H1 (cell line): Measurements from ENCODE around the gene STPG1. TPM values are rescaled to one million over a fixed set of nuclear protein-coding genes. Genes with fewer than 3 reads are reported as not detected.
A peak's percentile ranks its signal among the peaks of the same experiment; 100 is the strongest.

Source experiments
- CTCF ChIA-PET: fragments of 300-600 bp; sonication (Branson Sonifier 250); formaldehyde crosslinking; loops from one replicate; lab custom pipeline; 2021; ENCODE audit not compliant: partially characterized antibody; lab: Charles Lee
- POLR2A ChIA-PET: fragments of 300-600 bp; sonication (Branson Sonifier 250); formaldehyde crosslinking; loops from one replicate; lab custom pipeline; 2021; ENCODE audit warnings: inconsistent platforms; ENCODE audit not compliant: partially characterized antibody; lab: Charles Lee
- DNase-seq, 2 experiments: peaks; one replicate each; pipeline versions ENCODE4 v3.0.0 to v3.0.0-alpha.2; 2010 to 2022; ENCODE audit warnings: low spot score in 2 of 2, low read depth in 1 of 2, mixed read lengths in 1 of 2
- FAIRE-seq: peaks from 2 replicates; lab custom pipeline; 2011; peaks lifted over from hg19 to GRCh38; lab: Jason Lieb, UNC
- H2AFZ ChIP-seq: 2 replicates; pipeline ENCODE4 v1.8.1; 2012; ENCODE audit warnings: low read length, inconsistent platforms
- H2AK5ac ChIP-seq: 2 replicates; pipeline ENCODE4 v1.6.1; 2013; ENCODE audit warnings: low read depth, low read length
- H2BK120ac ChIP-seq: replicated peaks from 2 replicates; pipeline ENCODE3; 2013; ENCODE audit warnings: low read depth, low read length, inconsistent platforms
- H2BK12ac ChIP-seq: 2 replicates; pipeline ENCODE4 v1.6.1; 2013; ENCODE audit warnings: low read depth, low read length
- H2BK15ac ChIP-seq: 2 replicates; pipeline ENCODE4 v1.6.1; 2013; ENCODE audit warnings: low read length
- H2BK20ac ChIP-seq: 2 replicates; pipeline ENCODE4 v1.6.1; 2013; ENCODE audit warnings: low read length
- H2BK5ac ChIP-seq: 2 replicates; pipeline ENCODE4 v1.6.1; 2013; ENCODE audit warnings: low read depth, low read length
- H3K14ac ChIP-seq: 2 replicates; pipeline ENCODE4 v1.6.1; 2013; ENCODE audit warnings: inconsistent platforms; ENCODE audit not compliant: insufficient read length
- H3K18ac ChIP-seq: 2 replicates; pipeline ENCODE4 v1.6.1; 2013; ENCODE audit warnings: low read length; ENCODE audit errors: extremely low read depth
- H3K23ac ChIP-seq: 2 replicates; pipeline ENCODE4 v1.6.1; 2013; ENCODE audit warnings: inconsistent platforms; ENCODE audit not compliant: insufficient read length
- H3K23me2 ChIP-seq: 2 replicates; pipeline ENCODE4 v1.6.1; 2013; ENCODE audit warnings: low read depth, low read length
- H3K27ac ChIP-seq: 2 replicates; pipeline ENCODE4 v1.6.1; 2011; ENCODE audit warnings: low read depth, low read length, inconsistent platforms
- H3K27me3 ChIP-seq, 4 experiments: replicated peaks in 1 of 4; 1 replicate in 1 of 4; 2 replicates in 3 of 4; pipeline versions ENCODE4 v1.6.1 to v1.8.1; 2011 to 2013; ENCODE audit warnings: low read length in 3 of 4, mild to moderate bottlenecking in 3 of 4, inconsistent platforms in 2 of 4, mixed read lengths in 2 of 4, moderate library complexity in 1 of 4; ENCODE audit not compliant: control insufficient read depth in 3 of 4, insufficient read depth in 3 of 4; ENCODE audit errors: extremely low read depth in 1 of 4
- H3K36me3 ChIP-seq, 4 experiments: 2 replicates each; pipeline versions ENCODE4 v1.6.1 to v1.8.1; 2011 to 2013; ENCODE audit warnings: mild to moderate bottlenecking in 4 of 4, low read length in 3 of 4, moderate library complexity in 2 of 4, control low read depth in 1 of 4, inconsistent platforms in 1 of 4; ENCODE audit not compliant: insufficient read depth in 4 of 4, control insufficient read depth in 2 of 4
- H3K4ac ChIP-seq: replicated peaks from 2 replicates; pipeline ENCODE3; 2013; ENCODE audit warnings: low read length, low read depth, mixed read lengths, inconsistent platforms; ENCODE audit not compliant: insufficient read length
- H3K4me1 ChIP-seq, 4 experiments: replicated peaks in 1 of 4; 1 replicate in 1 of 4; 2 replicates in 3 of 4; pipeline versions ENCODE4 v1.6.1 to v1.8.1; 2011 to 2013; ENCODE audit warnings: low read length in 3 of 4, inconsistent platforms in 2 of 4, mixed read lengths in 1 of 4; ENCODE audit not compliant: insufficient read depth in 4 of 4, control insufficient read depth in 3 of 4
- H3K4me2 ChIP-seq, 2 experiments: 2 replicates each; pipeline versions ENCODE4 v1.6.1 to v1.8.1; 2011 to 2013; ENCODE audit warnings: low read depth in 2 of 2, low read length in 2 of 2, control low read depth in 1 of 2, inconsistent platforms in 1 of 2, mild to moderate bottlenecking in 1 of 2; ENCODE audit not compliant: insufficient read depth in 1 of 2
- H3K4me3 ChIP-seq, 4 experiments: fragments of 200-600, 300-600 bp in 1 of 4; sonication (generic), shearing (Covaris generic), sonication (Bioruptor Twin) in 1 of 4; 2 replicates each; pipeline versions ENCODE4 v1.5.1 to v1.8.1; 2011 to 2016; ENCODE audit warnings: low read length in 4 of 4, low read depth in 3 of 4, control low read depth in 2 of 4, inconsistent platforms in 2 of 4, mild to moderate bottlenecking in 2 of 4, mixed read lengths in 1 of 4, moderate library complexity in 1 of 4; ENCODE audit not compliant: insufficient read depth in 2 of 4; ENCODE audit errors: extremely low read depth in 1 of 4
- H3K56ac ChIP-seq: replicated peaks from 2 replicates; pipeline ENCODE3; 2013; ENCODE audit warnings: low read depth, mild to moderate bottlenecking, mixed read lengths, low read length, inconsistent platforms; ENCODE audit not compliant: insufficient read length
- H3K79me1 ChIP-seq: 2 replicates; pipeline ENCODE4 v1.6.1; 2013; ENCODE audit warnings: low read depth, low read length, control low read depth
- H3K79me2 ChIP-seq, 2 experiments: 2 replicates each; pipeline versions ENCODE4 v1.6.1 to v1.8.1; 2012 to 2013; ENCODE audit warnings: low read length in 2 of 2, mild to moderate bottlenecking in 2 of 2, inconsistent platforms in 1 of 2; ENCODE audit not compliant: insufficient read depth in 2 of 2, control insufficient read depth in 1 of 2
- H3K9ac ChIP-seq, 4 experiments: replicated peaks in 1 of 4; 1 replicate in 1 of 4; 2 replicates in 3 of 4; pipeline versions ENCODE4 v1.6.1 to v1.8.1; 2011 to 2013; ENCODE audit warnings: low read depth in 3 of 4, low read length in 3 of 4, control low read depth in 2 of 4, mild to moderate bottlenecking in 2 of 4, moderate library complexity in 2 of 4, inconsistent platforms in 1 of 4; ENCODE audit errors: extremely low read depth in 1 of 4
- H3K9me3 ChIP-seq, 2 experiments: 2 replicates each; pipeline versions ENCODE4 v1.6.1 to v1.8.1; 2012 to 2013; ENCODE audit warnings: mild to moderate bottlenecking in 2 of 2, moderate library complexity in 2 of 2, control low read depth in 1 of 2, inconsistent platforms in 1 of 2, low read depth in 1 of 2, low read length in 1 of 2, mixed read lengths in 1 of 2; ENCODE audit not compliant: insufficient read depth in 2 of 2
- H4K20me1 ChIP-seq, 2 experiments: replicated peaks in 1 of 2; 2 replicates each; pipeline versions ENCODE3 to v1.8.1; 2011 to 2013; ENCODE audit warnings: inconsistent platforms in 2 of 2, low read length in 2 of 2, mild to moderate bottlenecking in 1 of 2; ENCODE audit not compliant: insufficient read depth in 2 of 2, control insufficient read depth in 1 of 2
- H4K5ac ChIP-seq: 2 replicates; pipeline ENCODE4 v1.6.1; 2013; ENCODE audit warnings: low read length, low read depth, mixed read lengths, inconsistent platforms; ENCODE audit not compliant: insufficient read length
- H4K8ac ChIP-seq: 2 replicates; pipeline ENCODE4 v1.8.0; 2013; ENCODE audit warnings: mild to moderate bottlenecking, moderate library complexity, low read length, inconsistent platforms; ENCODE audit not compliant: insufficient read depth; ENCODE audit errors: extremely low read depth
- H4K91ac ChIP-seq: replicated peaks from 2 replicates; pipeline ENCODE3; 2013; ENCODE audit warnings: low read length, mixed read lengths, inconsistent platforms; ENCODE audit not compliant: insufficient read length
- CBX5 ChIP-seq: fragments of 300-800, 300-1000 bp; sonication (generic); IDR thresholded peaks from 2 replicates; pipeline ENCODE4 v1.7.1; 2016; ENCODE audit warnings: antibody characterized with exemption, low read length, low read depth
- CREB1 ChIP-seq: IDR thresholded peaks from 2 replicates; pipeline ENCODE4 v1.6.1; 2012; ENCODE audit warnings: inconsistent platforms
- E2F6 ChIP-seq: IDR thresholded peaks from 2 replicates; pipeline ENCODE4 v1.6.1; 2012; ENCODE audit warnings: inconsistent platforms
- EZH2 ChIP-seq: fragments of 200-600 bp; sonication (generic); IDR thresholded peaks from 2 replicates; pipeline ENCODE4 v1.7.1; 2012; ENCODE audit warnings: low read depth, mild to moderate bottlenecking, moderate library complexity, low read length, inconsistent platforms; ENCODE audit not compliant: severe bottlenecking
- JUN ChIP-seq: IDR thresholded peaks from 2 replicates; pipeline ENCODE4 v1.6.1; 2011; ENCODE audit warnings: low read depth, mild to moderate bottlenecking, improper control_type of control experiment, low read length
- PHF8 ChIP-seq: fragments of 200-600 bp; sonication (generic); conservative IDR thresholded peaks from 2 replicates; pipeline ENCODE4 v1.7.1; 2012; ENCODE audit warnings: low read depth, mild to moderate bottlenecking, inconsistent platforms, low read length, moderate library complexity
- POU5F1 ChIP-seq: IDR thresholded peaks from 2 replicates; pipeline ENCODE4 v1.6.1; 2011; ENCODE audit warnings: low read depth, mild to moderate bottlenecking, low read length, moderate library complexity
- SIN3A ChIP-seq, 2 experiments: IDR thresholded peaks in 1 of 2; conservative IDR thresholded peaks in 1 of 2; 2 replicates each; pipeline ENCODE4 v1.6.1; 2011 to 2012; ENCODE audit warnings: low read length in 2 of 2, improper control_type of control experiment in 1 of 2, low read depth in 1 of 2, mild to moderate bottlenecking in 1 of 2
- SIX5 ChIP-seq: IDR thresholded peaks from 2 replicates; pipeline ENCODE4 v1.6.1; 2011; ENCODE audit warnings: mild to moderate bottlenecking, low read depth, low read length
- USF2 ChIP-seq: IDR thresholded peaks from 2 replicates; pipeline ENCODE4 v1.6.1; 2011; ENCODE audit warnings: low read length, improper control_type of control experiment
- WGBS, 2 experiments: shearing (Covaris generic) in 1 of 2; methylation state at CpG; one replicate each; pipeline versions ENCODE4 v1.1.6 to v1.1.7; 2013 to 2015; ENCODE audit warnings: low lambda C conversion rate in 2 of 2, mixed read lengths in 2 of 2, inconsistent platforms in 1 of 2, low coverage in 1 of 2, missing lambda C conversion rate in 1 of 2; ENCODE audit not compliant: insufficient replicate concordance in 2 of 2, insufficient coverage in 1 of 2, insufficient read length in 1 of 2; ENCODE audit errors: extremely low coverage in 1 of 2, missing lambda C conversion rate in 1 of 2; 5-methylcytosine and 5-hydroxymethylcytosine counted together
- polyA plus RNA-seq, 7 experiments: library from polyadenylated mRNA; depleted of rRNA in 3 of 7; stranded (reverse) in 5 of 7; unstranded in 2 of 7; fragments of >200 nt in 5 of 7; fragments of 200-250 nt in 2 of 7; gene quantifications; 1 replicate in 5 of 7; 2 replicates in 1 of 7; 4 replicates in 1 of 7; pipeline versions ENCODE4 v1.2.1 to v1.2.3, GENCODE V29; 2011 to 2013; ENCODE audit warnings: missing spikeins in 2 of 7, mixed read lengths in 2 of 7
- total RNA-seq: library from RNA; stranded (reverse); fragmentation: NEBNext Ultra II Directional; extraction: Animal tissue kit (Norgen Biotek cat#: 25700); gene quantifications from 2 replicates; pipeline ENCODE4 v1.2.1, GENCODE V29; 2021

STPG1 gene
- total and polyA plus RNA-seq, 2 of the 8 experiments (the other 6 are each of a cell fraction or from before 2014, with no cell fraction given), result 10.3 to 11.2 TPM

- Histone ChIP-seq H2AFZ (no peak overlapping the region), H4K20me1 (no peaks in the 10 kb centered on the region), H2AK5ac (no peak overlapping the region), H4K91ac (no peak overlapping the region), H3K56ac (no peak overlapping the region), H4K8ac (no peak overlapping the region), H2BK15ac (no peak overlapping the region), H3K23me2 (no peaks in the 10 kb centered on the region), H3K4ac (no peak overlapping the region), H3K9me3 (no peaks in the 10 kb centered on the region), H3K4me2 (no peak overlapping the region), H3K79me1 (no peaks in the 10 kb centered on the region), H3K23ac (no peak overlapping the region), H3K36me3 (no peaks in the 10 kb centered on the region), H4K5ac (no peak overlapping the region), H3K27me3 (no peaks in the 10 kb centered on the region), H3K27ac (no peak overlapping the region), H3K9ac (no peak overlapping the region), H2BK120ac (no peak overlapping the region), H2BK20ac (no peak overlapping the region; the same call in 1 of the 2 replicates), H2BK5ac (no peak overlapping the region), H3K79me2 (no peaks in the 10 kb centered on the region), H3K18ac (no peak overlapping the region), H3K4me3 (no peak overlapping the region), H2BK12ac (no peak overlapping the region), H3K14ac (no peak overlapping the region), H3K4me1 (peaks cover 0 to 2% (median 0%) of the 10 kb centered on the region in 4 experiments; a peak in 4 of 7 replicates)
- ChIA-PET CTCF (interaction anchor here (0.6 to 8.4 kb wide), 88 partner anchors 8 to 646 kb away, joined by 3 to 465 read pairs (median 5); partner anchors contain the start of genes IFNLR1, NIPAL3 and STPG1), POLR2A (interaction anchor here (0.6 to 2.2 kb wide), 7 partner anchors 110 to 242 kb away, joined by 3 to 6 read pairs (median 3); no protein-coding TSS in a partner anchor)
- FAIRE-seq (peak; percentile 78), DNase-seq (peak; percentile 70 to 88)
- 63% methylated on average over 11 of the region's 11 CpGs; no CpG with 5 or more reads in 1 of the 2 experiments for WGBS, 2 experiments
- TF ChIP-seq POU5F1, result no peak
- TF ChIP-seq USF2, result no peak
- no peak for TF ChIP-seq E2F6
- TF ChIP-seq CBX5, result no peak
- TF ChIP-seq SIN3A (conservative IDR thresholded peaks at IDR 0.05 in 1 of 2, IDR thresholded peaks at IDR 0.05 in 1 of 2; ENCODE audit: low read depth in 1 of 2, low read length in 2 of 2), result no peak
- no peak for TF ChIP-seq PHF8
- TF ChIP-seq JUN, result no peak
- 0 out of 2 replicates have a peak, but pooled peaks have one; percentile 1 for TF ChIP-seq SIX5
- 0 out of 2 replicates have a peak, but pooled peaks have one; percentile 25 for TF ChIP-seq CREB1
- no peak for TF ChIP-seq EZH2
Observed at GRCh38 chr1:24391882-24392603, 21.5 kb downstream of the STPG1 start.
